Vagina (tissue), 2 donors: ENCODE measurements around the gene ACVR1. TPM values are rescaled to one million over a fixed set of nuclear protein-coding genes. Genes with fewer than 3 reads are reported as not detected.
"Not testable (repeated sequence)": the region's sequence is repeated elsewhere in the genome, so short reads cannot be mapped to it uniquely, and the experiment has no call there.

Experiments used
- DNase-seq, 2 donors: peaks; one replicate each; pipeline ENCODE4 v3.0.0-alpha.2; 2017; ENCODE audit errors: extremely low spot score in 2 of 2
- H3K27ac ChIP-seq: fragments of 200-600 bp; sonication (generic); one replicate; pipeline ENCODE4 v1.5.1; 2019
- H3K27me3 ChIP-seq: fragments of 200-600 bp; sonication (generic); one replicate; pipeline ENCODE4 v1.5.1; 2019
- H3K36me3 ChIP-seq, 2 donors: fragments of 200-600 bp; sonication (generic); one replicate each; pipeline ENCODE4 v1.5.1; 2017 to 2019
- H3K4me1 ChIP-seq: fragments of 200-600 bp; sonication (generic); one replicate; pipeline ENCODE4 v1.5.1; 2019
- H3K4me3 ChIP-seq, 2 donors: fragments of 200-600 bp; sonication (generic); 1 replicate in 1 of 2; 2 replicates in 1 of 2; pipeline ENCODE4 v1.5.1; 2016 to 2019
- H3K9me3 ChIP-seq: fragments of 200-600 bp; sonication (generic); one replicate; pipeline ENCODE4 v1.5.1; 2019
- CTCF ChIP-seq, 3 experiments: fragments of 450-650 bp in 2 of 3; fragments of 200-600 bp in 1 of 3; sonication (generic) in 1 of 3; IDR thresholded peaks; one replicate each; pipeline ENCODE4 v1.5.1; 2017 to 2019; ENCODE audit warnings: antibody characterized with exemption in 3 of 3, mild to moderate bottlenecking in 2 of 3, moderate library complexity in 2 of 3
- POLR2A ChIP-seq, 2 donors: fragments of 450-650 bp; IDR thresholded peaks; one replicate each; pipeline ENCODE4 v1.6.1; 2017; ENCODE audit warnings: antibody characterized with exemption in 2 of 2, mild to moderate bottlenecking in 2 of 2, moderate library complexity in 2 of 2
- POLR2AphosphoS5 ChIP-seq, 2 donors: sonication (generic); formaldehyde crosslinking; IDR thresholded peaks; one replicate each; pipeline ENCODE4 v1.9.0; 2017; ENCODE audit warnings: antibody characterized with exemption in 2 of 2, mild to moderate bottlenecking in 2 of 2, low read depth in 1 of 2; ENCODE audit not compliant: insufficient read depth in 1 of 2
- intact Hi-C: fragments of 100-400 bp; cut with DNase I; formaldehyde crosslinking; loops from one replicate; pipeline ENCODE4 v1.15.1; 2023
- total RNA-seq: library from RNA; depleted of rRNA; stranded (reverse); fragments of >200 nt; gene quantifications from one replicate; pipeline ENCODE4 v1.2.3, GENCODE V29; 2016

The ACVR1 gene
- total RNA-seq, 1 donor from 2014 or later, result 25.8 TPM

DNA sequence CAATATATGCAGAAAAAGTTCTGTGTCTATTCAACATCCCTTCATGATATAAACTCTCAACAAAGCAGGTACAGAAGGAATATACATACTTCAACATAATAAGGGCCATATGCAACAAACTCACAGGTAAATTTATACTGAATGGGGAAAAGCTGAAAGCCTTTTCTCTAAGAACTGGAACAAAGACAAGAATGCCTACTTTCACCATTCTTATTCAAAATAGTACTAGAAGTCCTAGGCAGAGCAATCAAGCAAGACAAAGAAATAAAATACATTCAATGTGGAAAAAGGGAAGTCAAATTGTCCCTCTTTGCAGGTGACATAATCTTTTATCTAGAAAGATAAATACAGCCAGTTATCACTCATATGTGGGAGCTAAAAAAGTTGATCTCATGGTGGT lies 116.3 kb downstream of the ACVR1 start:
- H3K27ac ChIP-seq, result no peak overlapping the region
- TF ChIP-seq CTCF (IDR thresholded peaks at IDR 0.05), result no peak
- TF ChIP-seq POLR2A (IDR thresholded peaks at IDR 0.05), result no peak
- no peak for TF ChIP-seq POLR2AphosphoS5 (IDR thresholded peaks at IDR 0.05; ENCODE audit: insufficient read depth in 1 of 2, low read depth in 1 of 2)
- no peak for DNase-seq
- intact Hi-C loops, result no loop called here
- no peak overlapping the region for H3K4me3 ChIP-seq
- no peaks in the 10 kb centered on the region for H3K27me3 ChIP-seq
- no peaks in the 10 kb centered on the region for H3K4me1 ChIP-seq
- peaks cover 0 to 47% of the 10 kb centered on the region in 2 donors for H3K36me3 ChIP-seq
- peaks cover 5% of the 10 kb centered on the region for H3K9me3 ChIP-seq

GRCh38 chr2:157758586-157758985 lies 117.5 kb downstream of the ACVR1 start:
- DNase-seq, result no peak
- intact Hi-C loops, result no loop called here
- Histone ChIP-seq H3K27ac (no peak overlapping the region), H3K27me3 (no peaks in the 10 kb centered on the region), H3K4me1 (no peaks in the 10 kb centered on the region), H3K4me3 (no peak overlapping the region), H3K36me3 (peaks cover 0 to 44% of the 10 kb centered on the region in 2 donors), H3K9me3 (peaks cover 5% of the 10 kb centered on the region)
- TF ChIP-seq POLR2AphosphoS5 (IDR thresholded peaks at IDR 0.05; ENCODE audit: insufficient read depth in 1 of 2, low read depth in 1 of 2) (no peak), POLR2A (IDR thresholded peaks at IDR 0.05) (no peak), CTCF (IDR thresholded peaks at IDR 0.05) (no peak)

GRCh38 chr2:157757500-157757899 lies 118.6 kb downstream of the ACVR1 start:
- H3K27ac ChIP-seq, result no peak overlapping the region
- DNase-seq, result no peak
- no peak overlapping the region for H3K4me3 ChIP-seq
- peaks cover 0 to 44% of the 10 kb centered on the region in 2 donors for H3K36me3 ChIP-seq
- H3K4me1 ChIP-seq, result no peaks in the 10 kb centered on the region
- intact Hi-C loops, result no loop called here
- TF ChIP-seq POLR2A (IDR thresholded peaks at IDR 0.05) (no peak), POLR2AphosphoS5 (IDR thresholded peaks at IDR 0.05; ENCODE audit: insufficient read depth in 1 of 2, low read depth in 1 of 2) (no peak), CTCF (IDR thresholded peaks at IDR 0.05) (no peak)
- H3K9me3 ChIP-seq, result peaks cover 5% of the 10 kb centered on the region
- H3K27me3 ChIP-seq, result no peaks in the 10 kb centered on the region

DNA sequence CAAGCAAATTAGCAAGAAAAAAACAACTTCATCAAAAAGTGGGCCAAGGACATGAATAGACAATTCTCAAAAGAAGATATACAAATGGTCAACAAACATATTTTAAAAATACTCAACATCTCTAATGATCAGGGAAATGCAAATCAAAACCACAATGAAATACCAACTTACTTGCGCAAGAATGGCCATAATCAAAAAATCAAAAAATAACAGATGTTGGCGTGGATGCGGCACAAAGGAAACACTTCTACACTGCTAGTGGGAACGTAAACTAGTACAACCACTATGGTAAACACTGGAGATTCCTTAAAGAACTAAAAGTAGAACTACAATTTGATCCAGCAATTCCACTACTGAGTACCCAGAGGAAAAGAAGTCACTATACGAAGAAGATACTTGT lies 119.7 kb downstream of the ACVR1 start:
- H3K9me3 ChIP-seq, DNase-seq: not testable (repeated sequence)
- H3K36me3 ChIP-seq, result peaks cover 0 to 35% of the 10 kb centered on the region in 2 donors

GRCh38 chr2:157751462-157752058 lies 124.6 kb downstream of the ACVR1 start:
- TF ChIP-seq POLR2A (IDR thresholded peaks at IDR 0.05) (no peak), CTCF (IDR thresholded peaks at IDR 0.05) (no peak), POLR2AphosphoS5 (IDR thresholded peaks at IDR 0.05; ENCODE audit: insufficient read depth in 1 of 2, low read depth in 1 of 2) (no peak)
- Histone ChIP-seq H3K4me1 (peaks cover 13% of the 10 kb centered on the region), H3K36me3 (peaks cover 0 to 5% of the 10 kb centered on the region in 2 donors), H3K27ac (no peak overlapping the region), H3K9me3 (peaks cover 5% of the 10 kb centered on the region), H3K4me3 (no peak overlapping the region), H3K27me3 (no peaks in the 10 kb centered on the region)
- no peak for DNase-seq
- intact Hi-C loops, result no loop called here

More for the DNA sequence above, 119.7 kb downstream of the ACVR1 start:
- H3K27ac ChIP-seq, intact Hi-C loops, H3K4me3 ChIP-seq, H3K27me3 ChIP-seq, H3K4me1 ChIP-seq: not testable (repeated sequence)
